ENCODE measurements around the gene KIZ.

KIZ gene

DNA sequence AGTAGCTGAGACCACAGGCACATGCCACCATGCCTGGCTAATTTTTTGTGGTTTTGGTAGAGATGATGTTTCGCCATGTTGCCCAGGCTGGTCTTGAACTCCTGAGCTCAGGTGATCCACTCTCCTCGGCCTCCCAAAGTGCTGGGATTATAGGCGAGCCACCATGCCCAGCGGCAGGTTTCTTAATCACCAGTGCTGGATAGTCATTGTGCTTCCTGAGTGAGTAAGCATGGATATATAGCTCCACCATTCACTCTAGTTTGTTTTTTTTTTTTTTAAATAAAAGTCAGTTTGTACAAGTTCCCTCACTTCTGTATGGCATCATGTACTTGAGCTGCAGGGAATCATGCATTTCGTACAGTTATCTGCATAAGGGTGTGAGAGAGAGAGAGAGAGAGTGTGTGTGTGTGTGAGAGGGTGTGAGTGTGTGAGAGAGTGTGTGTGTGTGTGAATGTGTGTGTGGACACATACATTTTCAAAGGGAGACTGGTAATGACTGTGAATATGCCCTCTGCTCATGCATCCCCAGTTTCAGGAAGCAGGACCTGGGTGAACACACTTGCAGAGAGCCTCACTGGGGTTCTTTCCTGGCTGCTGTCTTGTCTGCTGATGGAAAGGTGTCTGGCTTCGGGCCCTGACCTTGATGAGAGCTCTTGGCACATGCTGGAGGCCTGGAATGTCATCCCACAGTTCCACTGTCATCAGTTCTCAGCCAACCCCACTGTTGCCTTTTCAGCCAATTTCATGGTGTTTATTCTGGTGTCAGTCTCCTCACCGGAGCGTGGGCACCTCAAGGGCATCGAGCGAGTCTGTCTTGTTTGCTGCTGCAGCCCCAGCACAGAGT, 112.3 kb downstream of the KIZ start:
- H3K18ac ChIP-seq (ENCODE audit: low read depth in 1 of 2, low read length in 2 of 2): no peak overlapping the region
- H3K4me3 ChIP-seq (ENCODE audit: insufficient read depth in 1 of 2, low read depth in 1 of 2, low read length in 2 of 2): no peak overlapping the region
- no peaks in the 10 kb centered on the region for H3K79me1 ChIP-seq (replicated peaks; ENCODE audit: low read length, poor library complexity, severe bottlenecking)
- H3K4me1 ChIP-seq (ENCODE audit: control insufficient read depth, insufficient read depth, low read depth, low read length): peaks cover 1% of the 10 kb centered on the region
- H2BK15ac ChIP-seq (ENCODE audit: low read depth, poor library complexity, severe bottlenecking): no peak overlapping the region
- H4K8ac ChIP-seq (ENCODE audit: low read length): no peak overlapping the region
- peaks cover 4 to 6% of the 10 kb centered on the region in 2 experiments for H3K36me3 ChIP-seq (ENCODE audit: control insufficient read depth in 1 of 2, insufficient read depth in 2 of 2, low read depth in 1 of 2, low read length in 2 of 2)
- H3K4me2 ChIP-seq (ENCODE audit: low read length, poor library complexity, severe bottlenecking): no peak overlapping the region
- no peak overlapping the region for H3K9ac ChIP-seq (ENCODE audit: low read length)
- H2BK120ac ChIP-seq (ENCODE audit: low read depth, low read length): no peak overlapping the region
- no peak overlapping the region for H2BK5ac ChIP-seq (ENCODE audit: low read depth, low read length, poor library complexity, severe bottlenecking)
- no peaks in the 10 kb centered on the region for H3K27me3 ChIP-seq (ENCODE audit: control insufficient read depth in 1 of 2, insufficient read depth in 1 of 2, low read length in 2 of 2)
- H3K4ac ChIP-seq (ENCODE audit: low read depth in 1 of 2, low read length in 2 of 2): no peak overlapping the region
- H2AK5ac ChIP-seq (ENCODE audit: low read length, severe bottlenecking): no peak overlapping the region
- H2BK12ac ChIP-seq (ENCODE audit: low read length in 2 of 2): no peak overlapping the region
- no peak overlapping the region for H2AFZ ChIP-seq (ENCODE audit: low read depth, low read length)
- 82% methylated on average over 8 of the region's 10 CpGs for WGBS
- H4K91ac ChIP-seq (ENCODE audit: low read length): no peak overlapping the region
- H3K14ac ChIP-seq (ENCODE audit: low read length in 2 of 2): no peak overlapping the region
- H3K27ac ChIP-seq (ENCODE audit: low read length, poor library complexity, severe bottlenecking): no peak overlapping the region
- no peaks in the 10 kb centered on the region for H3K9me3 ChIP-seq (ENCODE audit: control insufficient read depth, low read length)
- no peak overlapping the region for H3K23ac ChIP-seq (ENCODE audit: low read length in 2 of 2)
- no peak for DNase-seq

GRCh38 chr20:21238818-21239536, 113.1 kb downstream of the KIZ start:
- H2AFZ ChIP-seq (ENCODE audit: low read depth, low read length): no peak overlapping the region
- no peak overlapping the region for H3K4ac ChIP-seq (ENCODE audit: low read depth in 1 of 2, low read length in 2 of 2)
- no peak overlapping the region for H2BK15ac ChIP-seq (ENCODE audit: low read depth, poor library complexity, severe bottlenecking)
- no peak overlapping the region for H3K14ac ChIP-seq (ENCODE audit: low read length in 2 of 2)
- no peak overlapping the region for H2BK12ac ChIP-seq (ENCODE audit: low read length in 2 of 2)
- no peak overlapping the region for H3K9ac ChIP-seq (ENCODE audit: low read length)
- no peak overlapping the region for H2AK5ac ChIP-seq (ENCODE audit: low read length, severe bottlenecking)
- no peak overlapping the region for H2BK5ac ChIP-seq (ENCODE audit: low read depth, low read length, poor library complexity, severe bottlenecking)
- H4K8ac ChIP-seq (ENCODE audit: low read length): no peak overlapping the region
- H3K79me1 ChIP-seq (replicated peaks; ENCODE audit: low read length, poor library complexity, severe bottlenecking): no peaks in the 10 kb centered on the region
- no peak overlapping the region for H3K4me3 ChIP-seq (ENCODE audit: insufficient read depth in 1 of 2, low read depth in 1 of 2, low read length in 2 of 2)
- DNase-seq: no peak
- no peak overlapping the region for H3K4me2 ChIP-seq (ENCODE audit: low read length, poor library complexity, severe bottlenecking)
- peaks cover 1% of the 10 kb centered on the region for H3K4me1 ChIP-seq (ENCODE audit: control insufficient read depth, insufficient read depth, low read depth, low read length)
- no peak overlapping the region for H3K27ac ChIP-seq (ENCODE audit: low read length, poor library complexity, severe bottlenecking)
- no peaks in the 10 kb centered on the region for H3K27me3 ChIP-seq (ENCODE audit: control insufficient read depth in 1 of 2, insufficient read depth in 1 of 2, low read length in 2 of 2)
- H4K91ac ChIP-seq (ENCODE audit: low read length): no peak overlapping the region
- WGBS: 85% methylated on average over 6 of the region's 6 CpGs
- no peak overlapping the region for H3K18ac ChIP-seq (ENCODE audit: low read depth in 1 of 2, low read length in 2 of 2)
- no peak overlapping the region for H2BK120ac ChIP-seq (ENCODE audit: low read depth, low read length)
- H3K9me3 ChIP-seq (ENCODE audit: control insufficient read depth, low read length): no peaks in the 10 kb centered on the region
- peaks cover 6 to 8% of the 10 kb centered on the region in 2 experiments for H3K36me3 ChIP-seq (ENCODE audit: control insufficient read depth in 1 of 2, insufficient read depth in 2 of 2, low read depth in 1 of 2, low read length in 2 of 2)
- H3K23ac ChIP-seq (ENCODE audit: low read length in 2 of 2): no peak overlapping the region

- H2AFZ ChIP-seq (ENCODE audit: low read depth, low read length): no peak overlapping the region
- H3K4me2 ChIP-seq (ENCODE audit: low read length, poor library complexity, severe bottlenecking): no peak overlapping the region
- no peak overlapping the region for H2BK120ac ChIP-seq (ENCODE audit: low read depth, low read length)
- H3K18ac ChIP-seq (ENCODE audit: low read depth in 1 of 2, low read length in 2 of 2): no peak overlapping the region
- H3K9me3 ChIP-seq (ENCODE audit: control insufficient read depth, low read length): no peaks in the 10 kb centered on the region
- no peak overlapping the region for H3K14ac ChIP-seq (ENCODE audit: low read length in 2 of 2)
- no peak overlapping the region for H4K8ac ChIP-seq (ENCODE audit: low read length)
- no peaks in the 10 kb centered on the region for H3K79me1 ChIP-seq (replicated peaks; ENCODE audit: low read length, poor library complexity, severe bottlenecking)
- no peak overlapping the region for H2BK5ac ChIP-seq (ENCODE audit: low read depth, low read length, poor library complexity, severe bottlenecking)
- H3K27me3 ChIP-seq (ENCODE audit: control insufficient read depth in 1 of 2, insufficient read depth in 1 of 2, low read length in 2 of 2): no peaks in the 10 kb centered on the region
- H3K27ac ChIP-seq (ENCODE audit: low read length, poor library complexity, severe bottlenecking): no peak overlapping the region
- no peak overlapping the region for H4K91ac ChIP-seq (ENCODE audit: low read length)
- H3K23ac ChIP-seq (ENCODE audit: low read length in 2 of 2): no peak overlapping the region
- no peak overlapping the region for H3K9ac ChIP-seq (ENCODE audit: low read length)
- H2BK15ac ChIP-seq (ENCODE audit: low read depth, poor library complexity, severe bottlenecking): no peak overlapping the region
- no peak for DNase-seq
- no peak overlapping the region for H2BK12ac ChIP-seq (ENCODE audit: low read length in 2 of 2)
- H3K4me3 ChIP-seq (ENCODE audit: insufficient read depth in 1 of 2, low read depth in 1 of 2, low read length in 2 of 2): no peak overlapping the region
- H3K4me1 ChIP-seq (ENCODE audit: control insufficient read depth, insufficient read depth, low read depth, low read length): peaks cover 2% of the 10 kb centered on the region
- H3K36me3 ChIP-seq (ENCODE audit: control insufficient read depth in 1 of 2, insufficient read depth in 2 of 2, low read depth in 1 of 2, low read length in 2 of 2): peaks cover 6 to 20% of the 10 kb centered on the region in 2 experiments
- H2AK5ac ChIP-seq (ENCODE audit: low read length, severe bottlenecking): no peak overlapping the region
- 85% methylated on average over 6 of the region's 9 CpGs for WGBS
- H3K4ac ChIP-seq (ENCODE audit: low read depth in 1 of 2, low read length in 2 of 2): no peak overlapping the region
Observed at GRCh38 chr20:21240394-21240793, 114.5 kb downstream of the KIZ start.

- no peak overlapping the region for H3K18ac ChIP-seq (ENCODE audit: low read depth in 1 of 2, low read length in 2 of 2)
- no peak overlapping the region for H4K91ac ChIP-seq (ENCODE audit: low read length)
- H3K27me3 ChIP-seq (ENCODE audit: control insufficient read depth in 1 of 2, insufficient read depth in 1 of 2, low read length in 2 of 2): no peaks in the 10 kb centered on the region
- H2BK12ac ChIP-seq (ENCODE audit: low read length in 2 of 2): no peak overlapping the region
- no peak overlapping the region for H2BK120ac ChIP-seq (ENCODE audit: low read depth, low read length)
- H3K36me3 ChIP-seq (ENCODE audit: control insufficient read depth in 1 of 2, insufficient read depth in 2 of 2, low read depth in 1 of 2, low read length in 2 of 2): peaks cover 6 to 20% of the 10 kb centered on the region in 2 experiments
- no peak overlapping the region for H3K23ac ChIP-seq (ENCODE audit: low read length in 2 of 2)
- no peak overlapping the region for H2AK5ac ChIP-seq (ENCODE audit: low read length, severe bottlenecking)
- H3K4me1 ChIP-seq (ENCODE audit: control insufficient read depth, insufficient read depth, low read depth, low read length): peaks cover 2% of the 10 kb centered on the region
- 73% methylated on average over 6 of the region's 7 CpGs for WGBS
- H3K79me1 ChIP-seq (replicated peaks; ENCODE audit: low read length, poor library complexity, severe bottlenecking): no peaks in the 10 kb centered on the region
- no peak overlapping the region for H3K4me2 ChIP-seq (ENCODE audit: low read length, poor library complexity, severe bottlenecking)
- no peak overlapping the region for H3K4ac ChIP-seq (ENCODE audit: low read depth in 1 of 2, low read length in 2 of 2)
- no peaks in the 10 kb centered on the region for H3K9me3 ChIP-seq (ENCODE audit: control insufficient read depth, low read length)
- H4K8ac ChIP-seq (ENCODE audit: low read length): no peak overlapping the region
- H3K9ac ChIP-seq (ENCODE audit: low read length): no peak overlapping the region
- no peak overlapping the region for H2AFZ ChIP-seq (ENCODE audit: low read depth, low read length)
- DNase-seq: peak; percentile 3
- no peak overlapping the region for H2BK5ac ChIP-seq (ENCODE audit: low read depth, low read length, poor library complexity, severe bottlenecking)
- no peak overlapping the region for H3K4me3 ChIP-seq (ENCODE audit: insufficient read depth in 1 of 2, low read depth in 1 of 2, low read length in 2 of 2)
- H3K14ac ChIP-seq (ENCODE audit: low read length in 2 of 2): no peak overlapping the region
- no peak overlapping the region for H2BK15ac ChIP-seq (ENCODE audit: low read depth, poor library complexity, severe bottlenecking)
- no peak overlapping the region for H3K27ac ChIP-seq (ENCODE audit: low read length, poor library complexity, severe bottlenecking)
Observed at GRCh38 chr20:21241406-21241805, 115.5 kb downstream of the KIZ start.

Measured in mesenchymal stem cell (in vitro differentiated cells and primary cell).